ENCODE results near the gene FAM171A2. TPM values are rescaled to one million over a fixed set of nuclear protein-coding genes. Genes with fewer than 3 reads are reported as not detected.

Gene FAM171A2
- total and polyA plus RNA-seq, 2 of the 8 experiments (the other 6 are each of a cell fraction or from before 2014, with no cell fraction given) = 21.9 to 24.1 TPM

GRCh38 chr17:44320066-44320465 lies 43.6 kb downstream of the FAM171A2 start:
- Histone ChIP-seq H3K14ac (ENCODE audit: insufficient read length) (no peak overlapping the region), H3K23me2 (ENCODE audit: low read depth, low read length) (peaks cover 20% of the 10 kb centered on the region), H3K18ac (ENCODE audit: extremely low read depth, low read length) (no peak overlapping the region), H3K4me3 (ENCODE audit: extremely low read depth in 1 of 4, insufficient read depth in 2 of 4, low read depth in 3 of 4, low read length in 4 of 4) (no peak overlapping the region), H3K9me3 (ENCODE audit: insufficient read depth in 2 of 2, low read depth in 1 of 2, low read length in 1 of 2) (no peaks in the 10 kb centered on the region), H3K23ac (ENCODE audit: insufficient read length) (no peak overlapping the region), H4K91ac (replicated peaks; ENCODE audit: insufficient read length, low read length) (no peak overlapping the region), H2BK15ac (ENCODE audit: low read length) (no peak overlapping the region), H2BK120ac (replicated peaks; ENCODE audit: low read depth, low read length) (no peak overlapping the region), H4K5ac (ENCODE audit: insufficient read length, low read depth, low read length) (no peak overlapping the region), H3K79me2 (ENCODE audit: control insufficient read depth in 1 of 2, insufficient read depth in 2 of 2, low read length in 2 of 2) (peaks cover 3 to 13% of the 10 kb centered on the region in 2 experiments; a peak in 3 of 4 replicates), H3K36me3 (ENCODE audit: control insufficient read depth in 2 of 4, insufficient read depth in 4 of 4, low read length in 3 of 4) (peaks cover 7 to 30% (median 22%) of the 10 kb centered on the region in 4 experiments; a peak in 7 of 8 replicates), H3K79me1 (ENCODE audit: low read depth, low read length) (peaks cover 11% of the 10 kb centered on the region), H2BK5ac (ENCODE audit: low read depth, low read length) (no peak overlapping the region), H4K20me1 (replicated peaks in 1 of 2; ENCODE audit: control insufficient read depth in 1 of 2, insufficient read depth in 2 of 2, low read length in 2 of 2) (peaks cover 3 to 22% of the 10 kb centered on the region in 2 experiments), H2AFZ (ENCODE audit: low read length) (no peak overlapping the region), H3K27ac (ENCODE audit: low read depth, low read length) (no peak overlapping the region), H4K8ac (ENCODE audit: extremely low read depth, insufficient read depth, low read length) (no peak overlapping the region), H3K9ac (replicated peaks in 1 of 4; ENCODE audit: extremely low read depth in 1 of 4, low read depth in 3 of 4, low read length in 3 of 4) (no peak overlapping the region), H3K4me2 (ENCODE audit: insufficient read depth in 1 of 2, low read depth in 2 of 2, low read length in 2 of 2) (no peak overlapping the region), H3K56ac (replicated peaks; ENCODE audit: insufficient read length, low read depth, low read length) (no peak overlapping the region), H2AK5ac (ENCODE audit: low read depth, low read length) (no peak overlapping the region), H3K27me3 (replicated peaks in 1 of 4; ENCODE audit: control insufficient read depth in 3 of 4, extremely low read depth in 1 of 4, insufficient read depth in 3 of 4, low read length in 3 of 4) (peaks cover 0 to 7% (median 5%) of the 10 kb centered on the region in 4 experiments; a peak in 4 of 7 replicates), H2BK20ac (ENCODE audit: low read length) (no peak overlapping the region), H2BK12ac (ENCODE audit: low read depth, low read length) (no peak overlapping the region), H3K4ac (replicated peaks; ENCODE audit: insufficient read length, low read depth, low read length) (no peak overlapping the region), H3K4me1 (replicated peaks in 1 of 4; ENCODE audit: control insufficient read depth in 3 of 4, insufficient read depth in 4 of 4, low read length in 3 of 4) (peaks cover 0 to 18% (median 13%) of the 10 kb centered on the region in 4 experiments; a peak in 6 of 7 replicates)
- DNase-seq (ENCODE audit: low read depth in 1 of 2, low spot score in 2 of 2) (no peak), FAIRE-seq (no peak)
- ChIA-PET CTCF (ENCODE audit: partially characterized antibody) (interaction anchor here (0.6 to 5.9 kb wide), 10 partner anchors 10 to 247 kb away, joined by 3 to 26 read pairs (median 5); partner anchors contain the start of gene RUNDC3A), POLR2A (ENCODE audit: partially characterized antibody) (interaction anchor here (1.1 to 14.6 kb wide), 8 partner anchors 11 to 116 kb away, joined by 3 to 135 read pairs (median 3); partner anchors contain the start of genes RUNDC3A and UBTF)
- TF ChIP-seq TAF1 (IDR thresholded peaks at IDR 0.05; ENCODE audit: low read depth, low read length) (no peak), POU5F1 (IDR thresholded peaks at IDR 0.05; ENCODE audit: low read depth, low read length) (no peak), MAX (IDR thresholded peaks at IDR 0.05) (no peak)
- 96% methylated on average over 15 of the region's 18 CpGs; no CpG with 5 or more reads in 1 of the 2 experiments for WGBS, 2 experiments (ENCODE audit: extremely low coverage in 1 of 2, insufficient coverage in 1 of 2, insufficient read length in 1 of 2, insufficient replicate concordance in 2 of 2, low coverage in 1 of 2, low lambda C conversion rate in 2 of 2, missing lambda C conversion rate in 1 of 2)

Measured in H1 (cell line).